HG03095 (cell line): ENCODE data around the gene CYP27B1.

Source experiments
- ATAC-seq: cut with Tn5 transposase; IDR thresholded peaks from one replicate; pipeline ENCODE4 v1.9.1; 2021; ENCODE audit warnings: moderate library complexity; ENCODE audit not compliant: unreplicated experiment

The CYP27B1 gene

DNA sequence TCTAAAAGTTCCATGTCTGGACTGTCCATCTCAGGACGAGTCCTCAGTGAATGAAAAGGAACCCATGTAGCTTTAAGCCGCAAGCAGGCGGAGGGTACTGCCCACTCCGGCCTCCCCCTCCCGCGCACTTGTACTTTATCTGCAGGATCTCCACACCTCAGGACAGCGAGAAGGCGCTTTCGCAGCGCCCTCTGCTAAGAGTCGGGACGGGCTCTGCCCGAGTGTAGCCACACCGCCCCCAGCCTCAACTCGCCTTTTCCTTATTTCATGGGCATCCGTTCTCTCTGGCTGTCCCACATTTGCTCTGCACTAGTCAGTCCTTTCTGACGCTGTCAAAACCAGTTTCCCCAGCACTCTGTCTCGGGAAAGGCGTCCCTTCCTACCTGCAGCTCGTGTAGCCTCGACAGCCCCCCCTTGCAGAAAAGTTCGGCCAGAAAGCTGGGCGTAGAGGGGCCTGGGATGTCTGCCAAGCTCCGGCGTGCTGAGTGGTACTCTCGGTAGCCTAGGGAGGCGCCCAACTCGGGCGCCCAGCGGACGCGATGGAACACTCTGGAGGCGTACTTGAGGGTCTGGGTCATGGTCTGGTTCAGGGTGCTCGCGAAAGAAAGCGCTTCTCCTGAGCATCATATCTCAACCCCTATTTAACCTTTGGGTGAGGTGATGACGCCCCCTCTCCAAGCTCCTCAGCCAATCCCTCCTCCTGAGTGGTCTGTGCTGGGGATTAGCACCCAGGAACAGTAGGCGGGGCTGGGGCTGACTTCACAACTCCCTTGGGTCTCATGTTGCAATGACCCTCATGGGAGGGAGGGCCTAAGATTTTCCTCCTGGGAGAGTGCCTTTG lies at the start of gene CYP27B1:
Gene CYP27B1, minus strand, starts transcription at position 615 of the 841 bp plus-strand sequence. Its CDS starts 37 bp downstream, at position 578.
- no peak for ATAC-seq

DNA sequence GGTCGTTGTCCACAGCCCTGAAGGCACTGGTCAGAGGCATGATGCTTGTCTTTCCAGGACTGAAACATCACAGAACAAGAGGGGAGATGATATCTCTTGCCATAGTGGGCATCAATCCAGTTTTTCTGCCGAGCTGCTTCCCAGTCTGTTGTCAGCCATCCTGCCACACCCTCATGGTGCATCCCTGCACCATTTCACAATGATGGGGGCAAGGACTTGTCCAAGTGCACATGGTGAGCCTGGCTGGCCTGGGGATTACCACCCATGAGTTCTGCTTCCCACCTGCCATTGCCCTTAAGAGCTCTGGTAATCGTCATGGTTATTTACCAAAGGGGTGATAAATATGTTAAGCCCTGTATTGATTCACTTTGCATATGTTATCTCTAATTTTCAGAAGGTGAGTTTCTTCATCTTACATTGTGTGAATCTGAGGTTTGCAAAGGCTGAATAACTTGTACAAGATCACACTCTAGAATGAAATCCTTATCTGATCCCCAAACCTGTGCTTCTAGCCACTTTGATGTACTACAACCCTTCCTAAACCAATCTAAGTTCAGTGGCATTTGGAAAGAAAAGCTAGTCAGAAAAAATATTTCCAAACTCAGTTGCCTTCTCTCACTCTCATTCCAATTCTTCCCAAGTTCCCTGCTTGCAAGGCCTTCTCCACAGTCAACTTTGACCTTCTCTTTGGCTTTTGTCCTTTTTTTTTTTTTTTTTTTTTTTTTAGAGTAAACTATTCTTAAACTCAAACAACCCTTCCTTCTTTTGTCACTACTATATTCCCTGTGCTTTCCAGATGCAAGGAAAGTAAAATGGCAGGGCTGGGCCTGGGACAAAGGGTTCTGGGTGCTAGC lies 49.4 kb upstream of the CYP27B1 start:
- ATAC-seq = no peak

GRCh38 chr12:57815177-57816000 lies 48.5 kb upstream of the CYP27B1 start:
- ATAC-seq = no peak

GRCh38 chr12:57813971-57814772 lies 47.3 kb upstream of the CYP27B1 start:
- no peak for ATAC-seq

- ATAC-seq = no peak
Observed at GRCh38 chr12:57813111-57813970, 46.5 kb upstream of the CYP27B1 start.

GRCh38 chr12:57811028-57811755 lies 44.3 kb upstream of the CYP27B1 start:
- ATAC-seq = no peak

DNA sequence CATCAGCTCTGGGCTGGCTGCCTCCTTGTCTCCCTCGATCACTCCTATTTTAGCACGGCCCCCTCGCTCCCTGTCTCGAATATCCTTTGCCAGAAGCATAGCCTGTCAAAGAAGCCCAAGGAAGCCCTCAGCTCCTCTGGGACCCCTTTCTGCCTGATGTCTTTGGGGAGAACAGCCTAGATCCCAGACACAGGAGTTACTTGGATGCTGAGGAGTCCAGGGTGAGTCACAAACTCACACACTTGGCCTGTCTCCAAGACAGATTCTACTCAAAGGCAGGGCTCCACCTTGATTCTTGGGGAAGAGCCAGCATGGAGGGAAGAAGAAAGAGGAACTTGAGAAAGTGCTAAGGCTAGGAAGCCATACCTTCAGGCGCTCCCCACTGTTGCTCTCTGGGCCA lies 43.6 kb upstream of the CYP27B1 start:
- ATAC-seq = no peak

DNA sequence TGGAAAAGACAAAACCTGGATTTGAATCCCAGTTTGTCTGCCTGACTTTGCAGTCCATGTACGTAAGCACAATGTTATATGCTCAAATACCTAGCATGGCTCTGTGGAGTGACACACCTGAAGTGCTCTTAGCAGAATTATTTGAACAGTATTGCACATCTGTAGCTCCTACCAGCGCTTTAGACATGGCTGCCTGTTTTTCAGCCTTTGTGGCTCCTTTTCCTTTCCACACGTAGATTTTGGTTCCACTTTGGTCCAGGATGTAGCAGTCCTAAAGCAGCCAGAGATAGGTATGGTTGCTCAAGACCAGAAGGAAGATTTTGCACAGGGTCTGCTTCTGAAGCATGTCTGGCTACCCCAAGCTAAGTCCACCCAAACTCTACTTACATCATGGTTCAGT lies 42.5 kb upstream of the CYP27B1 start:
- no peak for ATAC-seq

DNA sequence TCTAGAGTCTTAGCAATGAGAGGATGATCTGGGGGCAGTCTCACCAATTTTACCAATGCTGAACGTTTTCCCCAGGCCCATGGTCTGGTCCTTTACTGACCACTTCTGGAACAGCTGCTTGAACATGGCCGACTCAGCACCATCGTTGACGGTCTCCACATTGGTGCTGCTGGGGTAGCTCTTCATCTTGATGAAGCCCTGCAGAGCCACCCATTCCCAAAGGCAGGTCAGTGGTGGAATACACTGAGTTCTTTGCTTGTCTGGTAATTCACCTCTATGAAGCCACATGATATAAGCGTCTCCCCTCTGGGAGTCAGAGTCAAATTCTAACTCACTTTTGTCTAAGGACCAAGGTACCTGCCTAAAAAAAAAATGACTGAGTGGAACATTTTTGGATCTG lies 41.5 kb upstream of the CYP27B1 start:
- no peak for ATAC-seq

DNA sequence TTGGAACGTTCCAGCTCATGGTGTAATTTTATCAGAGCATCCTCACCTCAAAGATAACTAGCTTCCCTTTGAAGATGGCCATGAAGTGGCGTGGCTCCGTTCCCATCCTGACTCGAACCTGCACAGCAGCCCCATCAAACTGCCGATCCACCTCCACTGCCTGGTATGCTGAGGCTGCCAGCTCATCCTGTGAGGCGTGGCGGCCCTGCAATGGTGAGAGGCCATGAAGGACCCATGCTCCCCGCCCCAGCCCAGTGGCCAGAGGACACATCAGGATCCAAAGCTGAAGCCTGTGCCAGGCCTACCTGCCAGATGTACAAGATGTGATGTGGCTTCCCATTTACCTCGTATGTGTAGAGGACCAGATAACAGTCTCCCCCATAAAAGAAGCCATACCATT lies 40.4 kb upstream of the CYP27B1 start:
- no peak for ATAC-seq

GRCh38 chr12:57806677-57807076 lies 39.8 kb upstream of the CYP27B1 start:
- no peak for ATAC-seq

GRCh38 chr12:57803319-57803893 lies 36.5 kb upstream of the CYP27B1 start:
- ATAC-seq = no peak

DNA sequence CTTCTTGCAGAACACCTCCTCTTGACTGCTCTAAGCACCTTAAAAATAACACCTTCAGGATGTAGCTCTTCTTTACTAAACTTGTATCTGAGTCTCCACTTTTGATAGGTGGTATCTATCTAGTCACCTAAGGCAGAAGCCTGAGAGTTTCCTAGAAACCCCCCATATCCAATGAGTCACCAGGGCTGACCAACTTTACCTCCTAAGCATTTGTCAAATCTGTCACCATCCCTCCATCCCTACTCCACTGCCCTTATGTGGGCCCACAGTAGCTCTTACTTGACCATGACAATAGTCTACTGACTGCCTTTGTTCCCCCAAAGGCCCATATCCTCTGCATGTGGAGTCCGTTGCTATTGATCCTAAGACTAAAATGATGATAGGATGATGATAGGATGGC lies 35.7 kb upstream of the CYP27B1 start:
- ATAC-seq = no peak

GRCh38 chr12:57800965-57801364 lies 34.1 kb upstream of the CYP27B1 start:
- ATAC-seq = no peak

DNA sequence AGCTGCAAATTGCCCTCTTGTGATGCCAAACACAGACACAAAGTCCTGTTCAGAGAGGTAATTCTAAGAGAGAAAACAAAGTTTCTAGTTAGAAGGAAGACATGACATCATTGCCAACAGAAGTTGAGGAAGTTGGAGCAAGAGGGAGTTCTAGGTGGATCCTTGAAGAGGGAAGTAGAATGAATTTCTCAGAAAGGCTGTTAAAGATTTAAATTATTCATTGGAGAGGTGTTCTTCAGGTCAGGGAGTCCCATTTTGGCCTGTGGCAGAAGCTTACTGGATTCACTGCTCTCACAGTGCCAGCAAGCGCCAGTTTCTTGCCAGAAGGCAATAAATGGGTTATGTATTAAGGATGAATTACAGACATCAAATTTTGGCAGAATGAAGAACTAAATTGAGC lies 31.1 kb upstream of the CYP27B1 start:
- ATAC-seq = no peak

DNA sequence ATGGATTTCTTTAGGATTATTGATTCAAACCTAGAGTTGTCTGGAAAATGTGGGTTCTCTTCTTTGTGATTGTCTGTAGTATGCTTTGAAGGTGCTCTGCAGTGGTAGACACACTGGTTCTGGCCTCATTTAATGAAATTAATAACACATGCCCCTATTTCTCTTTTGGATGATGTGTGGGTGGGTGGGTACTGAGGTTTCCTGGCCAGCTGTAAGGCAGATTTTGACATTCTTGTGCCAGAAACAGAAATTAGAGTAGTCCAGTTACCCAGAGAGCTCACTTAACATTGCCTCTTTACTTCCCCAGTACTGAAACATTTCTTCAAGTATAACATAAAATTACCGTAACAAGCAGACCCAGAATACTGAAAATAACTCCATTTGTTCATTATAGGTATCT lies 30.1 kb upstream of the CYP27B1 start:
- no peak for ATAC-seq

DNA sequence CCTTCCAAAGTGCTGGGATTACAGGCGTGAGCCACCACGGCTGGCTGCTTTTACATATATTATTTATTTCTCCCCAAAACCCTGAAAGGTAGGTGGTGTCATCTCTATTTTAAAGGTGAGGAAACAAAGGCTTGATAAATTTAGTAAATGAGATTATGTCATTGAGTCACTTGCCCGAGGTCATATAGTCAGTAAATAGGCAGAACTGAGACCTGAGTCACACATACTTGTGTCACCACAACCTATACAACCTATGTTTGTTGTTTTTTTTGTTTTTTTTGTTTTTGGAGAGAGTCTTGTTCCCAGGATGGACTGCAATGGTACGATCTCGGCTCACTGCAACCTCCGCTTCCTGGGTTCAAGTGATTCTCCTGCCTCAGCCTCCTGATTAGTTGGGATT lies 28.5 kb upstream of the CYP27B1 start:
- no peak for ATAC-seq

DNA sequence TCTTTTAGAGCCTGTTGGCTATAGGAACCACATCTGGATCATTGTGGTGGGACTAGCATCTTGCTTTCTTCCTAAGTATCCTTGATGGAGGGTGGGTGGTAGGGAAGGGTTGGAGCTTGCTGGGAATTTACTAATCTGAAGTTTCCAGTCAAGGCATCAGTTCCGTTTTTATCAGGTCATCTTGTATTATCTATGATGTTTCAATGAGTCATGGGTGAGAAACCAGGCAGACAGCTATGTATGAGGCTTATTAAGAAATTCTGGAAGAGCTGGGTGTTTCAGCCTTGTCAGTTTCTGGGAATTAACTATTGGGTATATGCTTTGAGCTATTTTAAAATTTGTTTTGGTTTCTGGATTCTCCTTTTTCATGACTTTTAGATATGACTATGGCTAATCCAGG lies 27.0 kb upstream of the CYP27B1 start:
- ATAC-seq = no peak
